Gastroesophageal sphincter (tissue), 3 donors: Measurements from ENCODE around the gene MVB12B.

Experiments
- CTCF ChIP-seq, 4 experiments: fragments of 200-600 bp in 2 of 4; fragments of 450-650 bp in 2 of 4; sonication (generic) in 1 of 4; IDR thresholded peaks; one replicate each; pipeline ENCODE4 v1.5.1; 2017 to 2019; ENCODE audit warnings: antibody characterized with exemption in 4 of 4, mild to moderate bottlenecking in 2 of 4, moderate library complexity in 2 of 4
- POLR2AphosphoS5 ChIP-seq: sonication (generic); formaldehyde crosslinking; IDR thresholded peaks from one replicate; pipeline ENCODE4 v1.6.1; 2017; ENCODE audit warnings: antibody characterized with exemption

DNA sequence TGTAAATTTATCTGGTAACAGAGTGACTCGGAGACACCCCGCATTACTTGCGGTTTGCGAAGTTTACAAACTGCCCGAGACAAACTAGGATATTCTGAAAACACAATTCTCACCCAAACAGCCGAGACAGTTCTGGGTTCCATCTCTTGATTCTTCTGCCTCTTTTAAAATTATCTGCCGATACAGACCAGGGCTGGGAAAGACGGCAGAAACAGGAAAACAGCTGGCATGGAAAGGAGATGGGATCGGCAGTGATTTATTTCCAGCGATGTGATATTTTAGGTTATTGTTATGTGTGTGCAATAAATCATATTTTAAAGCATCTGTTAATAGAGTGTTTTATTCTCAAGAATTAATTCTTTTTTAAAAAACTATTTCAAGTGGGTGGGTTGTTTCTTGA, 193.8 kb downstream of the MVB12B start:
- TF ChIP-seq POLR2AphosphoS5 (no peak), CTCF (IDR thresholded peaks at IDR 0.05) (no peak)
